Measurements from ENCODE around the gene SPAG5.

DNA sequence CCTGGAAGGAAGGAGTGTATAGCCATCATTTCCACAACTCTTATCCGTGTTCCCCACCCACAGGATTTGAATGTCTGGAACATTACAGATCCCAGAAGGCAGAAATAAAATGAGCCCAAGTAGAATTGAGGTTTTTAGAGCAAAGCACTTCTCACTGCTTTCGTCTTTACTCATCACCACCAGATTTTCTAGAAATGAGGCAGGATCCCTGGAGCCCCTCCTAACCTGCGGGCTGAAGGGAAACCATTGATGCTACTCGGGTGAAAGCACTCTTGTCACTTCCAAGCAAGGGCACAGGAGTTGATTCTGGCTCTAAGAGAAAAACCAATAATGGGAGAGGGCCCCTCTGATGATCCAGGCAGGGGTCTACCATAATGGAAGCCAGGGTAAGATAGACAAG lies 19.3 kb downstream of the SPAG5 start:
- TF ChIP-seq, protein P1, sequence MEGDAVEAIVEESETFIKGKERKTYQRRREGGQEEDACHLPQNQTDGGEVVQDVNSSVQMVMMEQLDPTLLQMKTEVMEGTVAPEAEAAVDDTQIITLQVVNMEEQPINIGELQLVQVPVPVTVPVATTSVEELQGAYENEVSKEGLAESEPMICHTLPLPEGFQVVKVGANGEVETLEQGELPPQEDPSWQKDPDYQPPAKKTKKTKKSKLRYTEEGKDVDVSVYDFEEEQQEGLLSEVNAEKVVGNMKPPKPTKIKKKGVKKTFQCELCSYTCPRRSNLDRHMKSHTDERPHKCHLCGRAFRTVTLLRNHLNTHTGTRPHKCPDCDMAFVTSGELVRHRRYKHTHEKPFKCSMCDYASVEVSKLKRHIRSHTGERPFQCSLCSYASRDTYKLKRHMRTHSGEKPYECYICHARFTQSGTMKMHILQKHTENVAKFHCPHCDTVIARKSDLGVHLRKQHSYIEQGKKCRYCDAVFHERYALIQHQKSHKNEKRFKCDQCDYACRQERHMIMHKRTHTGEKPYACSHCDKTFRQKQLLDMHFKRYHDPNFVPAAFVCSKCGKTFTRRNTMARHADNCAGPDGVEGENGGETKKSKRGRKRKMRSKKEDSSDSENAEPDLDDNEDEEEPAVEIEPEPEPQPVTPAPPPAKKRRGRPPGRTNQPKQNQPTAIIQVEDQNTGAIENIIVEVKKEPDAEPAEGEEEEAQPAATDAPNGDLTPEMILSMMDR (conservative IDR thresholded peaks at IDR 0.05; ENCODE audit: low read length) = no peak
- TF ChIP-seq EZH2phosphoT487 (IDR thresholded peaks at IDR 0.05; ENCODE audit: borderline replicate concordance) = no peak
